HepG2 (cell line): ENCODE data around the gene ZFYVE27. TPM values are rescaled to one million over a fixed set of nuclear protein-coding genes. Genes with fewer than 3 reads are reported as not detected.

Source experiments
- CHCHD3 ChIP-seq: sonication (generic); formaldehyde crosslinking; IDR thresholded peaks from 2 replicates; pipeline ENCODE4 v1.8.0; 2022; ENCODE audit warnings: mild to moderate bottlenecking, missing genetic modification reagents, moderate library complexity
- EHMT2 ChIP-seq: fragments of 200-600 bp; sonication (generic); IDR thresholded peaks from 2 replicates; pipeline ENCODE4 v1.7.0; 2017; ENCODE audit warnings: antibody characterized with exemption, low read depth, low read length, borderline replicate concordance
- GRHL1 ChIP-seq: sonication (generic); formaldehyde crosslinking; conservative IDR thresholded peaks from 2 replicates; pipeline ENCODE4 v1.8.0; 2022; ENCODE audit warnings: missing genetic modification reagents
- HNRNPLL ChIP-seq: fragments of 200-400 bp; formaldehyde crosslinking; IDR thresholded peaks from 2 replicates; pipeline ENCODE4 v1.6.1; 2017; ENCODE audit warnings: mild to moderate bottlenecking, low read depth, low read length; ENCODE audit not compliant: poor library complexity, severe bottlenecking
- MBD4 ChIP-seq: IDR thresholded peaks from 2 replicates; pipeline ENCODE4 v1.6.1; 2012; ENCODE audit warnings: low read length, inconsistent platforms, borderline replicate concordance
- MEIS1 ChIP-seq: sonication (generic); formaldehyde crosslinking; IDR thresholded peaks from 2 replicates; pipeline ENCODE4 v1.9.0; 2021; ENCODE audit warnings: mild to moderate bottlenecking, missing genetic modification reagents, moderate library complexity, borderline replicate concordance
- POGZ ChIP-seq: sonication (generic); formaldehyde crosslinking; IDR thresholded peaks from 2 replicates; pipeline ENCODE4 v1.4.0; 2020; ENCODE audit warnings: mild to moderate bottlenecking, missing genetic modification reagents
- RORA ChIP-seq: sonication (generic); formaldehyde crosslinking; IDR thresholded peaks from 2 replicates; pipeline ENCODE4 v1.5.0; 2020; ENCODE audit warnings: mild to moderate bottlenecking, missing genetic modification reagents, moderate library complexity
- SP5 ChIP-seq: IDR thresholded peaks from 2 replicates; pipeline ENCODE4 v1.6.1; 2016; ENCODE audit warnings: low read depth, borderline replicate concordance
- TSC22D2 ChIP-seq: sonication (generic); formaldehyde crosslinking; IDR thresholded peaks from 2 replicates; pipeline ENCODE4 v1.5.1; 2020; ENCODE audit warnings: missing genetic modification reagents, mild to moderate bottlenecking, borderline replicate concordance
- ZBTB26 ChIP-seq: IDR thresholded peaks from 2 replicates; pipeline ENCODE4 v1.6.1; 2016; ENCODE audit warnings: missing compliant biosample characterization, missing genetic modification reagents, borderline replicate concordance
- ZFYVE20 ChIP-seq: sonication (generic); formaldehyde crosslinking; IDR thresholded peaks from 2 replicates; pipeline ENCODE4 v1.8.0; 2023; ENCODE audit warnings: low read depth, mild to moderate bottlenecking, moderate library complexity, missing genetic modification reagents, borderline replicate concordance
- ZMYM3 ChIP-seq: sonication (generic); formaldehyde crosslinking; IDR thresholded peaks from 2 replicates; pipeline ENCODE4 v1.5.1; 2020; ENCODE audit warnings: mild to moderate bottlenecking, missing genetic modification reagents
- ZNF292 ChIP-seq: sonication (generic); formaldehyde crosslinking; IDR thresholded peaks from 2 replicates; pipeline ENCODE4 v1.8.1; 2022; ENCODE audit warnings: mild to moderate bottlenecking, low read depth, missing genetic modification reagents, borderline replicate concordance
- ZNF7 ChIP-seq: IDR thresholded peaks from 2 replicates; pipeline ENCODE4 v1.6.1; 2016; ENCODE audit warnings: missing biosample characterization, missing genetic modification reagents
- polyA plus RNA-seq, 8 experiments: library from polyadenylated mRNA; depleted of rRNA in 3 of 8; stranded (reverse) in 7 of 8; unstranded in 1 of 8; fragments of >200 nt; fragmentation: Illumina TruSeq in 4 of 8; extraction: Trizol in 4 of 8; gene quantifications; 2 replicates each; pipeline versions ENCODE4 v1.2.1 to v1.2.3, GENCODE V29; 2011 to 2016; ENCODE audit warnings: low read depth in 4 of 8, missing spikeins in 1 of 8, mixed read lengths in 1 of 8; ENCODE audit not compliant: insufficient read depth in 1 of 8
- total RNA-seq, 5 experiments: library from RNA; depleted of rRNA; stranded (reverse); fragments of >200 nt; fragmentation: Illumina TruSeq; extraction: Trizol; gene quantifications; 2 replicates each; pipeline ENCODE4 v1.2.3, GENCODE V29; 2016; ENCODE audit warnings: low read depth in 1 of 5
- TF ChIP-seq, protein P1 (sequence below): sonication (generic); formaldehyde crosslinking; IDR thresholded peaks from 2 replicates; pipeline ENCODE4 v1.4.0; 2020; ENCODE audit warnings: mild to moderate bottlenecking, missing genetic modification reagents
- TF ChIP-seq, protein P2 (sequence below): IDR thresholded peaks from 2 replicates; pipeline ENCODE4 v1.6.1; 2016; ENCODE audit warnings: missing genetic modification reagents, missing compliant biosample characterization
- TF ChIP-seq, protein P3 (sequence below): sonication (generic); formaldehyde crosslinking; conservative IDR thresholded peaks from 2 replicates; pipeline ENCODE4 v1.4.0; 2020; ENCODE audit warnings: missing genetic modification reagents

The ZFYVE27 gene
- total and polyA plus RNA-seq, 2 of the 13 experiments (the other 11 are each of a cell fraction or from before 2014, with no cell fraction given): 19.7 to 20.5 TPM

DNA sequence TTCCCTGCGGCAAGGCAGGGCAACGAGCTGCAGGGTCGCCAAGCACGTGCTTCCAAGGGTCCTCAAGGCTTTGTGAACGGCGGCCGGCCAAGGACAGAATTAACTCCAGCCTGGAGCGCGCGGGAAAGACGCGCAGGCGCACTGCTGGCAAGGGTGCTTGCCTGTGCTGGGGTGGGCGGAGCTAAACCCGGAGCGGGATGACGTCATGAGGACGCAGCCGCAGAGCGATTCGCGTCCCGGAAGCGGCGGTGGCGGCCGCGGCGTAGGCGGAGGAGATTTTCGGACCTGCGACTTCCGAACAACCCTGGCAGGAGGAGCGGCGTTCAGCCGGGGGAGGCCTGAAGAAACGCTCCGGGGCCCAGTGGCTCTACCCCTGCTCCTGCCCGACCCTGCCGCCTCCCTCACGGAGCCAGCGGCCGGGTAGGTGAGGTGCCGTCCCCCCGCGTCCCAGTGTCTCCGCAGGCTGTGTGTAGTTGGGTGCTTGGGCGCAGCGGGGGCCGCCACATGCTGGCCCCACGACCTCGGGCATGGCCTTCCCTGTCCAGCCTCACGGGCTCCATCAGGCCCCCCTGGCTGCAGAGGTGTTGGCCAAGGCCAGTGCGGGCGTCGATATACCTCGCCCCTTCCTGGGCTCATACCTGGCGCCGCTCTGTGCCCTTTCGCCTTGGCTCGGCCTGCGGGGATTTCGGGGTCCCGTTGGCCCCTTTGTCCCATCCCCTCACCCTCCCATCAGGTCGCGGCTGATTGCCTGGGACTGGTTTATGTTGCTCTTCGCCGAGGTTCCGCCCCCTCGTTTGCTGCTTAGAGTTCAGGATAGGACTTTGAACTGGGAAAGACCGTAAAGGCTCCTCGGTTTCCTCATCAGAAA lies at the start of gene ZFYVE27 (continued):
- TF ChIP-seq, protein P1, sequence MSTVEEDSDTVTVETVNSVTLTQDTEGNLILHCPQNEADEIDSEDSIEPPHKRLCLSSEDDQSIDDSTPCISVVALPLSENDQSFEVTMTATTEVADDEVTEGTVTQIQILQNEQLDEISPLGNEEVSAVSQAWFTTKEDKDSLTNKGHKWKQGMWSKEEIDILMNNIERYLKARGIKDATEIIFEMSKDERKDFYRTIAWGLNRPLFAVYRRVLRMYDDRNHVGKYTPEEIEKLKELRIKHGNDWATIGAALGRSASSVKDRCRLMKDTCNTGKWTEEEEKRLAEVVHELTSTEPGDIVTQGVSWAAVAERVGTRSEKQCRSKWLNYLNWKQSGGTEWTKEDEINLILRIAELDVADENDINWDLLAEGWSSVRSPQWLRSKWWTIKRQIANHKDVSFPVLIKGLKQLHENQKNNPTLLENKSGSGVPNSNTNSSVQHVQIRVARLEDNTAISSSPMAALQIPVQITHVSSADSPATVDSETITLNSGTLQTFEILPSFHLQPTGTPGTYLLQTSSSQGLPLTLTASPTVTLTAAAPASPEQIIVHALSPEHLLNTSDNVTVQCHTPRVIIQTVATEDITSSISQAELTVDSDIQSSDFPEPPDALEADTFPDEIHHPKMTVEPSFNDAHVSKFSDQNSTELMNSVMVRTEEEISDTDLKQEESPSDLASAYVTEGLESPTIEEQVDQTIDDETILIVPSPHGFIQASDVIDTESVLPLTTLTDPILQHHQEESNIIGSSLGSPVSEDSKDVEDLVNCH (CRISPR knock-in tag): peak; percentile 96
- TF ChIP-seq, protein P2, sequence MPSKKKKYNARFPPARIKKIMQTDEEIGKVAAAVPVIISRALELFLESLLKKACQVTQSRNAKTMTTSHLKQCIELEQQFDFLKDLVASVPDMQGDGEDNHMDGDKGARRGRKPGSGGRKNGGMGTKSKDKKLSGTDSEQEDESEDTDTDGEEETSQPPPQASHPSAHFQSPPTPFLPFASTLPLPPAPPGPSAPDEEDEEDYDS (CRISPR knock-in tag): peak; percentile 93
- TF ChIP-seq CHCHD3 (CRISPR knock-in tag) (peak; percentile 87), MBD4 (peak; percentile 80; the same call in 1 of the 2 replicates), MEIS1 (no peak), EHMT2 (0 out of 2 replicates have a peak, but pooled peaks have one; percentile 20), SP5 (peak; percentile 25; the same call in 1 of the 2 replicates), ZFYVE20 (CRISPR knock-in tag) (peak; percentile 95; the same call in 1 of the 2 replicates), POGZ (CRISPR knock-in tag) (peak; percentile 81), ZNF7 (0 out of 2 replicates have a peak, but pooled peaks have one; percentile 10), HNRNPLL (peak; percentile 96), RORA (CRISPR knock-in tag) (no peak), TSC22D2 (0 out of 2 replicates have a peak, but pooled peaks have one; percentile 55), ZBTB26 (peak; percentile 71), GRHL1 (CRISPR knock-in tag) (no peak), ZMYM3 (CRISPR knock-in tag) (peak; percentile 22; the same call in 1 of the 2 replicates), ZNF292 (CRISPR knock-in tag) (peak; percentile 48; the same call in 1 of the 2 replicates)
- TF ChIP-seq, protein P3, sequence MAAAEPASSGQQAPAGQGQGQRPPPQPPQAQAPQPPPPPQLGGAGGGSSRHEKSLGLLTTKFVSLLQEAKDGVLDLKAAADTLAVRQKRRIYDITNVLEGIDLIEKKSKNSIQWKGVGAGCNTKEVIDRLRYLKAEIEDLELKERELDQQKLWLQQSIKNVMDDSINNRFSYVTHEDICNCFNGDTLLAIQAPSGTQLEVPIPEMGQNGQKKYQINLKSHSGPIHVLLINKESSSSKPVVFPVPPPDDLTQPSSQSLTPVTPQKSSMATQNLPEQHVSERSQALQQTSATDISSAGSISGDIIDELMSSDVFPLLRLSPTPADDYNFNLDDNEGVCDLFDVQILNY: peak; percentile 86
